SU-DHL-6 (cell line): ENCODE measurements around the gene BCAS3.

Experiments
- CTCF ChIP-seq: fragments of 200-600 bp; sonication (generic); IDR thresholded peaks from one replicate; pipeline ENCODE4 v1.5.1; 2017; ENCODE audit warnings: antibody characterized with exemption, mild to moderate bottlenecking, low read length, moderate library complexity; ENCODE audit not compliant: insufficient read depth, poor library complexity, severe bottlenecking
- EZH2phosphoT487 ChIP-seq: fragments of 200-600 bp; sonication (generic), shearing (Covaris generic); conservative IDR thresholded peaks from 2 replicates; pipeline ENCODE4 v1.6.1; 2018; ENCODE audit warnings: mild to moderate bottlenecking, antibody characterized with exemption, low read length, moderate library complexity, mixed read lengths

- TF ChIP-seq CTCF (no peak), EZH2phosphoT487 (no peak)
These were observed 388.4 kb downstream of the BCAS3 start for GRCh38 chr17:61066062-61066461.
